Adrenal gland (tissue), 12 donors: ENCODE measurements around the gene EMC1. TPM values are rescaled to one million over a fixed set of nuclear protein-coding genes. Genes with fewer than 3 reads are reported as not detected.

ENCODE experiments used
- DNase-seq, 7 donors: peaks; one replicate each; pipeline ENCODE4 v3.0.0-alpha.2; 2019 to 2020
- H3K27ac ChIP-seq, 5 donors: fragments of 200-600 bp; sonication (generic) in 4 of 5; 1 replicate in 3 of 5; 2 replicates in 2 of 5; pipeline versions ENCODE4 v1.5.1 to v1.8.0; 2016 to 2020; ENCODE audit warnings: mild to moderate bottlenecking in 1 of 5
- H3K27me3 ChIP-seq: fragments of 200-600 bp; 2 replicates; pipeline ENCODE4 v1.8.0; 2021
- H3K36me3 ChIP-seq, 2 donors: fragments of 200-600 bp; replicated peaks in 1 of 2; 1 replicate in 1 of 2; 2 replicates in 1 of 2; pipeline versions ENCODE4 v1.5.1 to v1.8.0; 2018 to 2022
- H3K4me1 ChIP-seq, 2 donors: fragments of 200-600 bp; replicated peaks in 1 of 2; 1 replicate in 1 of 2; 2 replicates in 1 of 2; pipeline versions ENCODE4 v1.5.1 to v1.8.0; 2018 to 2021
- H3K4me3 ChIP-seq, 4 donors: fragments of 200-600 bp; sonication (generic) in 3 of 4; one replicate each; pipeline ENCODE4 v1.5.1; 2016 to 2018
- H3K9me3 ChIP-seq, 3 donors: fragments of 200-600 bp; sonication (generic) in 1 of 3; replicated peaks in 1 of 3; 1 replicate in 2 of 3; 2 replicates in 1 of 3; pipeline versions ENCODE4 v1.5.1 to v1.8.0; 2016 to 2021
- POLR2A ChIP-seq, 2 donors: fragments of 450-650 bp; IDR thresholded peaks; one replicate each; pipeline ENCODE4 v1.6.1; 2017; ENCODE audit warnings: antibody characterized with exemption in 2 of 2, mild to moderate bottlenecking in 2 of 2, moderate library complexity in 1 of 2
- WGBS, 4 donors: extraction: QIAGEN DNeasy Blood & Tissue Kit in 2 of 4; methylation state at CpG; one replicate each; pipeline versions ENCODE4 v1.1.5 to v1.1.7; 2013 to 2017; 5-methylcytosine and 5-hydroxymethylcytosine counted together
- intact Hi-C, 2 donors: fragments of 100-400 bp; cut with DNase I; formaldehyde crosslinking; loops; one replicate each; pipeline versions ENCODE4 v1.14.1 to v1.15.0; 2022 to 2023
- polyA plus RNA-seq, 3 donors: library from polyadenylated mRNA; stranded (reverse); fragments of 200-250 nt in 2 of 3; fragments of 350-450 nt in 1 of 3; fragmentation: Illumina TruSeq in 1 of 3; extraction: RNeasy Lipid Tissue Mini Kit (QIAGEN cat#74804) in 1 of 3; gene quantifications; one replicate each; pipeline ENCODE4 v1.2.3, GENCODE V29; 2013 to 2014
- total RNA-seq, 9 donors: library from RNA; depleted of rRNA in 4 of 9; stranded (reverse); fragments of >200 nt in 4 of 9; fragments of 120-200 nt in 1 of 9; fragmentation: NEBNext Ultra II Directional in 1 of 9; extraction: Animal tissue kit (Norgen Biotek cat#: 25700) in 1 of 9; gene quantifications; one replicate each; pipeline versions ENCODE4 v1.1.0 to v1.2.4, GENCODE V29; 2013 to 2023
- TF ChIP-seq, protein P1 (sequence below), 6 experiments: fragments of 450-650 bp in 4 of 6; fragments of 200-600 bp in 2 of 6; sonication (generic) in 1 of 6; IDR thresholded peaks; 1 replicate in 5 of 6; 2 replicates in 1 of 6; pipeline versions ENCODE4 v1.5.1 to v1.8.0; 2016 to 2021; ENCODE audit warnings: antibody characterized with exemption in 6 of 6, mild to moderate bottlenecking in 2 of 6, moderate library complexity in 1 of 6
- donor health status: healthy with polysubstance abuse.
- donor health status: Bipolar disorder and iron deficiency.
- donor health status: DM: yes; HTN: yes; CAD: no.
- donor health status: DM: no; HTN: no; CAD: no.
- donor health status: DM: no; HTN: no; CAD: no.
- donor health status: DM: yes; HTN: yes; CAD: no.

The EMC1 gene
- total and polyA plus RNA-seq, 12 donors = 8.9 to 64.8 (median 41.5) TPM

DNA sequence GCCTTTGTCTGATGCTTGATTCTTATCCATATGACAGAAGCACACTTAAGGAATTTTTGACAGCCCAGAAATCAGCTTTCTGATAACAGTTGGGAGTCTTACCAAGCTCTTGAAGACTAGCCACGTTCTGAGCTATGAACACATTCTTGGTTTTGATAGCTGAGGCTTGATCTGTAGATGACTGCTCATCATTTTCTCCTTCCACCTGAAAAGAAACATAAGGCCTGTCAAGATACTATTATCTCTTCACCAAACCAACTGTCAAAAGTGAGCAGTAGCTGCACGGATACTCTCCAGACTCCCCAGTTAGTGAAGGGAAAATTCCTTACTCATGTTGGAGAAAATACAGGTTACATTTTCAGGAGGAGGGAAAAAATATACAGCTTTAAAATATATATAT is 53.5 kb downstream of the EMC1 start:
- H3K36me3 ChIP-seq = peaks cover 0 to 63% of the 10 kb centered on the region in 2 donors

DNA sequence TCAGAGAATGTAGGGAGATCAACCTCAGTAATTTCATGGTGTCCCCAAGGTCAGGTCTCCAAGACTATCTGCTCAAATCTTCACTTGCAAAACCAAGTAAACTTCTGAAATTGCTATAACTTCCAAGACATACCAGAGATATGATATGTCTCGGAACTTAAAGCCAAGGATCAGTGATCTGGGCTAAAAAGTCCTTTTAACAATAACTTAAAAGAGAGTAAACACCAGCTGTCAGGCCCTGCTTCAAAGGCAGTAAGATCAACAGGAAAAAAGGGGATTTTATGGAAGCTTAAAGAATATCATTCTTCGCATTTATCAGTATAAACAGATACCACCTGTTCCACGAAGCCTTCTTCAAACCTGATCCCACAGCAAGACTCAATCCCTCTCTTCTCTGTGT is 55.0 kb downstream of the EMC1 start:
- intact Hi-C loops = no loop called here
- WGBS, 4 donors = 64 to 98% (median 94%) methylated on average over 3 of the region's 3 CpGs
- H3K9me3 ChIP-seq = no peaks in the 10 kb centered on the region
- DNase-seq = no peak
- no peak overlapping the region for H3K4me3 ChIP-seq
- H3K36me3 ChIP-seq = peaks cover 0 to 79% of the 10 kb centered on the region in 2 donors
- no peaks in the 10 kb centered on the region for H3K4me1 ChIP-seq
- no peaks in the 10 kb centered on the region for H3K27me3 ChIP-seq
- no peak overlapping the region for H3K27ac ChIP-seq
- TF ChIP-seq, protein P1, sequence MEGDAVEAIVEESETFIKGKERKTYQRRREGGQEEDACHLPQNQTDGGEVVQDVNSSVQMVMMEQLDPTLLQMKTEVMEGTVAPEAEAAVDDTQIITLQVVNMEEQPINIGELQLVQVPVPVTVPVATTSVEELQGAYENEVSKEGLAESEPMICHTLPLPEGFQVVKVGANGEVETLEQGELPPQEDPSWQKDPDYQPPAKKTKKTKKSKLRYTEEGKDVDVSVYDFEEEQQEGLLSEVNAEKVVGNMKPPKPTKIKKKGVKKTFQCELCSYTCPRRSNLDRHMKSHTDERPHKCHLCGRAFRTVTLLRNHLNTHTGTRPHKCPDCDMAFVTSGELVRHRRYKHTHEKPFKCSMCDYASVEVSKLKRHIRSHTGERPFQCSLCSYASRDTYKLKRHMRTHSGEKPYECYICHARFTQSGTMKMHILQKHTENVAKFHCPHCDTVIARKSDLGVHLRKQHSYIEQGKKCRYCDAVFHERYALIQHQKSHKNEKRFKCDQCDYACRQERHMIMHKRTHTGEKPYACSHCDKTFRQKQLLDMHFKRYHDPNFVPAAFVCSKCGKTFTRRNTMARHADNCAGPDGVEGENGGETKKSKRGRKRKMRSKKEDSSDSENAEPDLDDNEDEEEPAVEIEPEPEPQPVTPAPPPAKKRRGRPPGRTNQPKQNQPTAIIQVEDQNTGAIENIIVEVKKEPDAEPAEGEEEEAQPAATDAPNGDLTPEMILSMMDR (IDR thresholded peaks at IDR 0.05) = no peak
- TF ChIP-seq POLR2A (IDR thresholded peaks at IDR 0.05) = no peak

More for the DNA sequence above, 53.5 kb downstream of the EMC1 start:
- TF ChIP-seq, protein P1 (IDR thresholded peaks at IDR 0.05) = no peak
- no peak for TF ChIP-seq POLR2A (IDR thresholded peaks at IDR 0.05)
- intact Hi-C loops = no loop called here
- no peak overlapping the region for H3K4me3 ChIP-seq
- 74 to 90% (median 80%) methylated on average over 2 of the region's 2 CpGs for WGBS, 4 donors
- no peaks in the 10 kb centered on the region for H3K9me3 ChIP-seq
- peaks cover 13 to 14% of the 10 kb centered on the region in 2 donors for H3K4me1 ChIP-seq
- no peak overlapping the region for H3K27ac ChIP-seq
- no peaks in the 10 kb centered on the region for H3K27me3 ChIP-seq
- no peak for DNase-seq

DNA sequence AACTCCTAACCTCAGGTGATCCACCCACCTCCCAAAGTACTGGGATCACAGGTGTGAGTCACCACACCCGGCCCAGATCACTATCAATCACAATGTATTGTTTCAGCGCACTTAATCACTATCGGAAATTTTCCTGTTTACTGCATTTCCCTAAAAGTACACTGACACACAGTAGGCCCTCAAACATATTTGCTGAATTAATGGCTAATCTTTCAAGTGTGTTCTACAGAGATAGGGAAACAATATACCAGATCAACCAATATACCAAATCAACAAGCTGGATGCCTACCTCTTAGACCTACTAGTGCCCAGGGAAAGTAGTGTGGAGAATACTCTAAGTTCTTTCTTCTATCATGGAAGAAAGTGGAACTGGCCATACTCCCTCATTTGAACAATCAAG is 58.3 kb downstream of the EMC1 start:
- Histone ChIP-seq H3K36me3 (peaks cover 0 to 93% of the 10 kb centered on the region in 2 donors), H3K27me3 (no peaks in the 10 kb centered on the region), H3K9me3 (no peaks in the 10 kb centered on the region), H3K4me3 (no peak overlapping the region), H3K4me1 (no peaks in the 10 kb centered on the region), H3K27ac (no peak overlapping the region)
- TF ChIP-seq, protein P1 (IDR thresholded peaks at IDR 0.05) = no peak
- no peak for TF ChIP-seq POLR2A (IDR thresholded peaks at IDR 0.05)
- no peak for DNase-seq
- 70 to 83% (median 80%) methylated on average over 3 of the region's 3 CpGs for WGBS, 4 donors
- intact Hi-C loops = no loop called here

DNA sequence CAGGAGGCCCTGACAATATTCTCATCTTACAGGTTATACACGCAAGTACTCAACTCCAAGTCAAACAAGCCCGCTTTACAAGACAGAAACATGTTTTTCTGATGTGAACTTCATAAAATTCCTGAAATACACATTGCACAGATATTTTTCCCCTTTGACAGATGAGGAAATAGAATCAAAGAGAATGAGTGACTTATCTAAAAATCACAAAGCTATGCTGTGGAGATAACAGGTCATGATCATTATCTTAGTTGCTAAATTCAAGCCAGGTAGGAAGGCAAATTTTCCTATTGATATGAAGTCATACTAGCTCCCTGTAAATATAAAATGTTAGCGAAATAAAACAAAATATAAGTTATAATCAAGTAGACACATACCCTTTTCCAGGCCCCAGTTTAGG is 59.5 kb downstream of the EMC1 start:
- intact Hi-C loops = no loop called here
- TF ChIP-seq, protein P1 (IDR thresholded peaks at IDR 0.05) = no peak
- TF ChIP-seq POLR2A (IDR thresholded peaks at IDR 0.05) = no peak
- no peaks in the 10 kb centered on the region for H3K27me3 ChIP-seq
- H3K4me1 ChIP-seq = no peaks in the 10 kb centered on the region
- no peaks in the 10 kb centered on the region for H3K9me3 ChIP-seq
- DNase-seq = no peak
- WGBS, 4 donors = 96 to 98% (median 96%) methylated on average over 3 of the region's 3 CpGs
- no peak overlapping the region for H3K27ac ChIP-seq
- peaks cover 0 to 93% of the 10 kb centered on the region in 2 donors for H3K36me3 ChIP-seq
- no peak overlapping the region for H3K4me3 ChIP-seq
